GM06990 (cell line): ENCODE measurements around the gene TRPM3.

ENCODE experiments used
- DNase-seq: peaks from one replicate; pipeline ENCODE4 v3.0.0-alpha.2; 2011; ENCODE audit not compliant: insufficient read length; ENCODE audit errors: extremely low read depth
- H3K27me3 ChIP-seq: replicated peaks from 2 replicates; pipeline ENCODE4 v1.6.0; 2011; ENCODE audit warnings: low read length; ENCODE audit not compliant: control insufficient read depth, insufficient read depth
- H3K36me3 ChIP-seq: 2 replicates; pipeline ENCODE4 v1.5.1; 2011; ENCODE audit warnings: low read length; ENCODE audit not compliant: control insufficient read depth, insufficient read depth
- H3K4me3 ChIP-seq: replicated peaks from 2 replicates; pipeline ENCODE4 v1.5.1; 2011; ENCODE audit warnings: low read depth, mild to moderate bottlenecking, control low read depth, low read length
- TF ChIP-seq, protein P1 (sequence below): IDR thresholded peaks from 2 replicates; pipeline ENCODE4 v1.5.1; 2011; ENCODE audit warnings: low read length, control low read depth, mild to moderate bottlenecking, inconsistent platforms; ENCODE audit not compliant: insufficient read depth, poor library complexity, severe bottlenecking

TRPM3 gene

DNA sequence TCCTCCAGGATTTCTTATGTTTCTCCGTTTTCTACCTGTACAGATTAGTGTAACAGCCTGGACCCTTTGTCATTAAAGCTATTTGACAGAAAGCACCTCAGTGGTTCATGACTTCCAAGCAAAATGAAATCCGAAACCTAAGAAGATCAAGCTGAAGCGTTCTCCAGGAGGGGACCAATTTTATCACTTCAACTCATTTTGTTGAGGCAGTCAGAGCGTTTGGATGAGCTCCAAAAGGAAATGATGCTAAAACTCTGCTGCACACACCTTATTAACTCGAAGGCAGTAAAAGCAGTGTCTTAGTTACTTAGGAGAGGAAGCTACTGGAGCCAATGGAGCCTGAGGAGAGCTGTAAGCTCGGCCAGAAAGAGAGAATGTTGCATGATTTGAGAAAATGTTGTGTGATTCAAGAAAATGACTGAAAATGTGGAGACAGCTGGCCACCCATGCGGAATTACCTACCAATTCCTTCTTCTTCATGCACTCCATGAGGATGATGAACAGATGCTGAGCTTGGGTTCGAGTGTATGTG lies 360.2 kb downstream of the TRPM3 start:
- Histone ChIP-seq H3K4me3 (no peak overlapping the region), H3K36me3 (no peaks in the 10 kb centered on the region), H3K27me3 (no peaks in the 10 kb centered on the region)
- TF ChIP-seq, protein P1, sequence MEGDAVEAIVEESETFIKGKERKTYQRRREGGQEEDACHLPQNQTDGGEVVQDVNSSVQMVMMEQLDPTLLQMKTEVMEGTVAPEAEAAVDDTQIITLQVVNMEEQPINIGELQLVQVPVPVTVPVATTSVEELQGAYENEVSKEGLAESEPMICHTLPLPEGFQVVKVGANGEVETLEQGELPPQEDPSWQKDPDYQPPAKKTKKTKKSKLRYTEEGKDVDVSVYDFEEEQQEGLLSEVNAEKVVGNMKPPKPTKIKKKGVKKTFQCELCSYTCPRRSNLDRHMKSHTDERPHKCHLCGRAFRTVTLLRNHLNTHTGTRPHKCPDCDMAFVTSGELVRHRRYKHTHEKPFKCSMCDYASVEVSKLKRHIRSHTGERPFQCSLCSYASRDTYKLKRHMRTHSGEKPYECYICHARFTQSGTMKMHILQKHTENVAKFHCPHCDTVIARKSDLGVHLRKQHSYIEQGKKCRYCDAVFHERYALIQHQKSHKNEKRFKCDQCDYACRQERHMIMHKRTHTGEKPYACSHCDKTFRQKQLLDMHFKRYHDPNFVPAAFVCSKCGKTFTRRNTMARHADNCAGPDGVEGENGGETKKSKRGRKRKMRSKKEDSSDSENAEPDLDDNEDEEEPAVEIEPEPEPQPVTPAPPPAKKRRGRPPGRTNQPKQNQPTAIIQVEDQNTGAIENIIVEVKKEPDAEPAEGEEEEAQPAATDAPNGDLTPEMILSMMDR, result no peak
- no peak for DNase-seq

DNA sequence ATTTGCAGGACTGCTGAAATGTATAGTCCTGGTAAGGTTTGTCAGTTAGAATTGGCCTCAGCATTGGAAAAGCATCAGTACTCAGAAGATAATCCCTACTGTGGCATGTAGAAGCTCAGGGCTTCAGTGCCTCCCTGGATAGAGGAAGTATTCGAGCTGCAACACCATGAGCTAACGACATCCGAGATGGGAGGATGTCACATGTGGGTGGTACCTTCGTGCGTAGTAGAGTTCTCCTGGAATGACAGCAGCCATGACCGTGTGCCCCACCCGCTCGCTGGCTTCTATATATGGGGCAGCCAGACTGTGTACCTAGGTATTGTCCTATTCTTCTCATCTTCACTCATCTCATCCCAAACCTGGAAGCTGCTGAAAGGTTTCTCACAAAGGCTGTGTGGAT lies 361.2 kb downstream of the TRPM3 start:
- Histone ChIP-seq H3K27me3 (no peaks in the 10 kb centered on the region), H3K36me3 (no peaks in the 10 kb centered on the region), H3K4me3 (no peak overlapping the region)
- no peak for DNase-seq
- TF ChIP-seq, protein P1, result no peak

DNA sequence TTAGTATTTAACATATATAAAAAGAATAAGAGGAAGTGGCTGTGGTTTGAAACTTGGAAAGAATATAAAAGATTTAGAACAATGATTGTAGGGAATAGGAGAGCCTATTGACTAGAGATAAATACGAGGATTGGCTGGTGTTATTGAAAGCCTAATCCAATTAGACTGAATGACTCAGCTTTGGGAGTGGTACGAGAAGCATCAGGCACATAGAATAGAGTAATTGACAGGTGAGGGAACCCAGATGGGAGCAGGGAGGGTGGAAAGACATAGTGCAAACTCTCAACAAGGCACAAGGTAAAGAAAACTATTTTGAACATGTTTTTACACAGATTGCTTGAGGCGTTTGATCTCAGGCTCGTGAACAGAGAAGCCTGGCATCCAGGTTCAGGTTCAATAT lies 368.1 kb downstream of the TRPM3 start:
- Histone ChIP-seq H3K4me3 (no peak overlapping the region), H3K27me3 (no peaks in the 10 kb centered on the region), H3K36me3 (no peaks in the 10 kb centered on the region)
- TF ChIP-seq, protein P1, result no peak
- DNase-seq, result no peak

DNA sequence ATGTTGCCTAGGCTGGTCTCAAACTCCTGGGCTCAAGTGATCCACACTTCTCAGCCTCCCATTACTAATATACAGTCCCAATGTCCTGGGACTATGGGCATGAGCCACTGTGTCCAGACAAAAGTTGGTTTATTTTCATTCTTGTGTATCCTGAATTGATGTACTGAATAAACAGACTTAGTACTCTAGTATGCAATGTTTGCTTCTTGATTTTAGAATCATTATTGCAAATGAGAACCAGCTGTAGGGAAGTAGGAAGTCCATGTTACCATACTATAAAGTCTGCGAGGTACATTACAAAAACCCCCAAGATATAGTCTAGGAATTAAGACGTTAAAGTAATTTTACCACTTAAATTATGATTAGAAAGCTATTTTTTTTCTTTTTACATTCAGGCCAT lies 372.4 kb downstream of the TRPM3 start:
- no peaks in the 10 kb centered on the region for H3K27me3 ChIP-seq
- DNase-seq, result no peak
- no peaks in the 10 kb centered on the region for H3K36me3 ChIP-seq
- H3K4me3 ChIP-seq, result no peak overlapping the region
- TF ChIP-seq, protein P1, result no peak

DNA sequence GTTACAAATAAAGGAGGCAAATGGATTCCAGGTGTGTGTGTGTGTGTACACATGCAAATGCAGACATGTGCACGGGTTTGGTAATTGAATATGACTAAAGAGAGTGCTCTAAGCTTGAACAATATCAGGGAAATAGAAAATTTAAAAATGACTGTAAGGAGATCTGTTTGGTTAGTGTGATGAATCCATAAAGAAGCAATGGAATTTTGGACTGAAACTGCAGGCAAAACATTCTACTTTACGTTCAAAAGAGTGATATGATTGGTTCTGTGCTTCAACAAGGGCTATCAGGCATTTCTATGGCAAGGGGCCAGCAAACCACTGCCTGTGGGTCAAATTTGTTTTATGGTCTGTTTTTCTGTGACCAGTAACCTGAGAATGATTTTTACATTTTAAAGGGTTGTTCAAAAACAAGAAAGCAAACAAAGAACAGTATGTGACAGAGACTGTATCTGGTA lies 374.1 kb downstream of the TRPM3 start:
- TF ChIP-seq, protein P1, result no peak
- H3K36me3 ChIP-seq, result no peaks in the 10 kb centered on the region
- no peaks in the 10 kb centered on the region for H3K27me3 ChIP-seq
- no peak for DNase-seq
- H3K4me3 ChIP-seq, result no peak overlapping the region

DNA sequence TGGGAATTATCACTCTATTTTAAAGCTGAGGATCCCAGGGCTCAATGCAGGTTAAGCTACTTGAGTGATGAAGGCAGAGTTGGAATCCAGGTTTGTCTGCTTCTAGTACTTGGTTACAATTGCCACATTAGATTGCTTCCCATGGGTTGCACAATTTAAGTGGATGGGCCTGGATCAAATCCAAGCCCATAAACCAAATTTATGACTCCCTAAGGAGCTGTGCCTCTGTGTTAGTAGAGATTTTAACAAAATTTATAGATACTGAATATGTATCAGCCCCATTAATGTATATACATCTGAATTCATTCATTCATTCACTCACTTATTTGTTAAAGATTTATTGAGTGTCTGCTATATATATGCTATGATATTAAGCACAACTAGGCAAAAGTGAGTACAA lies 374.7 kb downstream of the TRPM3 start:
- TF ChIP-seq, protein P1, result no peak
- DNase-seq, result no peak
- Histone ChIP-seq H3K36me3 (no peaks in the 10 kb centered on the region), H3K27me3 (no peaks in the 10 kb centered on the region), H3K4me3 (no peak overlapping the region)
